Fibroblast of lung (primary cell): ENCODE data around the gene BIVM. TPM values are rescaled to one million over a fixed set of nuclear protein-coding genes. Genes with fewer than 3 reads are reported as not detected.

Source experiments
- DNase-seq, 2 donors: peaks; one replicate each; pipeline versions ENCODE4 v3.0.0 to v3.0.0-alpha.2; 2010; ENCODE audit warnings: low read depth in 2 of 2
- H2AFZ ChIP-seq: 2 replicates; pipeline ENCODE4 v1.5.1; 2012; ENCODE audit warnings: low read length, control low read depth, inconsistent platforms
- H3K27ac ChIP-seq: 2 replicates; pipeline ENCODE4 v1.5.1; 2011; ENCODE audit warnings: low read length, control low read depth; ENCODE audit not compliant: insufficient read depth
- H3K27me3 ChIP-seq: 2 replicates; pipeline ENCODE4 v1.5.1; 2011; ENCODE audit warnings: mild to moderate bottlenecking, low read length; ENCODE audit not compliant: control insufficient read depth, insufficient read depth
- H3K36me3 ChIP-seq: 2 replicates; pipeline ENCODE4 v1.5.1; 2011; ENCODE audit warnings: low read length; ENCODE audit not compliant: control insufficient read depth, insufficient read depth
- H3K4me1 ChIP-seq: 2 replicates; pipeline ENCODE4 v1.5.1; 2011; ENCODE audit warnings: low read length; ENCODE audit not compliant: control insufficient read depth, insufficient read depth; ENCODE audit errors: extremely low read depth
- H3K4me2 ChIP-seq: 2 replicates; pipeline ENCODE4 v1.5.1; 2011; ENCODE audit warnings: low read length, control low read depth; ENCODE audit not compliant: insufficient read depth; ENCODE audit errors: extremely low read depth
- H3K4me3 ChIP-seq, 4 experiments: fragments of 200-600 bp in 1 of 4; sonication (generic) in 1 of 4; replicated peaks in 1 of 4; 2 replicates each; pipeline ENCODE4 v1.5.1; 2011 to 2016; ENCODE audit warnings: low read length in 4 of 4, low read depth in 3 of 4, mild to moderate bottlenecking in 3 of 4, control low read depth in 2 of 4, inconsistent platforms in 1 of 4, mixed read lengths in 1 of 4; ENCODE audit not compliant: insufficient read depth in 1 of 4; ENCODE audit errors: control extremely low read depth in 1 of 4
- H3K79me2 ChIP-seq: 2 replicates; pipeline ENCODE4 v1.5.1; 2012; ENCODE audit warnings: mild to moderate bottlenecking, low read length, inconsistent platforms; ENCODE audit not compliant: control insufficient read depth, insufficient read depth
- H3K9ac ChIP-seq: 2 replicates; pipeline ENCODE4 v1.5.1; 2011; ENCODE audit warnings: mild to moderate bottlenecking, low read length, control low read depth; ENCODE audit not compliant: insufficient read depth
- H3K9me3 ChIP-seq: 2 replicates; pipeline ENCODE4 v1.5.1; 2012; ENCODE audit warnings: low read depth, low read length; ENCODE audit not compliant: control insufficient read depth, insufficient read depth
- H4K20me1 ChIP-seq: 2 replicates; pipeline ENCODE4 v1.5.1; 2011; ENCODE audit warnings: low read length; ENCODE audit not compliant: control insufficient read depth, insufficient read depth; ENCODE audit errors: extremely low read depth
- EZH2 ChIP-seq: IDR thresholded peaks from 2 replicates; pipeline ENCODE4 v1.5.1; 2012; ENCODE audit warnings: low read length, control low read depth, mild to moderate bottlenecking; ENCODE audit errors: missing control alignments
- polyA plus RNA-seq, 2 donors: library from polyadenylated mRNA; depleted of rRNA in 1 of 2; stranded (reverse) in 1 of 2; unstranded in 1 of 2; fragments of >200 nt; gene quantifications; 2 replicates each; pipeline ENCODE4 v1.2.1, GENCODE V29; 2011 to 2012; ENCODE audit warnings: missing spikeins in 1 of 2
- total RNA-seq: library from RNA; depleted of rRNA; stranded (reverse); fragments of >200 nt; gene quantifications from 2 replicates; pipeline ENCODE4 v1.2.1, GENCODE V29; 2014
- TF ChIP-seq, protein P1 (sequence below), 2 donors: IDR thresholded peaks in 1 of 2; conservative IDR thresholded peaks in 1 of 2; 1 replicate in 1 of 2; 2 replicates in 1 of 2; pipeline ENCODE4 v1.5.1; 2011 to 2012; ENCODE audit warnings: low read length in 2 of 2, control low read depth in 1 of 2, inconsistent platforms in 1 of 2, low read depth in 1 of 2, mild to moderate bottlenecking in 1 of 2

Gene BIVM
- total and polyA plus RNA-seq, 2 donors (not counting 1 experiment from before 2014, with no cell fraction given), result 22.3 to 22.4 TPM

DNA sequence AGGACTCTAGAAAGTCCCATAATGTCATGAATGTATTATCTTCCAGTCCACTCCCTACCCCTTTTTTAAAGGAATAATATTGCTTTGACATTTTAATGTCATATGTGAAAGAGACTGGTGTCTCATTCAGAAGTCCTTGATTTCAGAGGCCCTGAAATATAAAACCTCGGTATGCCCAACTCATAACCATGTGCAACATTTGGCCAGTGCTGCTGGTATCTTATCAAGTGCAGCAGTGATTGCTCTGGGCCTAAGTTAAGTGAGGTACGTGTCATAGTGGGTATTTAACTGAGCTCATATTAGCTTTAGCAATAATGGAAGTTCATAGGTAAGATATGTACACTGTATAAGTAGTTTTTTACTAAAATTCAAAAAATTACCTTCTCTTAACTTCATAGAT is 40.1 kb upstream of the BIVM start:
- no peak overlapping the region for H3K4me2 ChIP-seq

DNA sequence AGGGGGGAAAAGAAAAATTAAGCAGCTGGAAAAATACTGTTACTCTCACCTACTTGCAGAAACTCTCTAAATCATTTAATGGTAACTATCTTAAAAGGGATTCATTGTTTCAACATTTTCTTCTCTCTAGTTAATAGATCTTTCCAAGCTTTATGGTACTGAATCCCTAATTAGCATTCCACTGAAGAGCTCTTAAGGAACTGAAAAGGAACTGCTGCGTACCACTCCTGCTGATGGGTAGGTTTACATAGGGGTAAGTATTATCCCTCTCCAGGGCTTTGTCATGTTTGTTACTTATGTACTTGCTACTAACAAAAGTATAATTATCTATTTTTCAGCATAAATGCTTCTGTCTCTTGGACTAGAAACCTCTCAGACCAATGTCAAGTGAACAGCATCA is 37.8 kb upstream of the BIVM start:
- no peak overlapping the region for H3K4me3 ChIP-seq
- no peak overlapping the region for H2AFZ ChIP-seq
- no peaks in the 10 kb centered on the region for H3K27me3 ChIP-seq
- H3K36me3 ChIP-seq, result no peaks in the 10 kb centered on the region
- no peak overlapping the region for H3K4me2 ChIP-seq
- no peak for DNase-seq
- no peaks in the 10 kb centered on the region for H3K4me1 ChIP-seq
- no peaks in the 10 kb centered on the region for H3K79me2 ChIP-seq
- no peak overlapping the region for H3K27ac ChIP-seq
- no peaks in the 10 kb centered on the region for H4K20me1 ChIP-seq
- no peaks in the 10 kb centered on the region for H3K9me3 ChIP-seq
- no peak overlapping the region for H3K9ac ChIP-seq
- TF ChIP-seq, protein P1, sequence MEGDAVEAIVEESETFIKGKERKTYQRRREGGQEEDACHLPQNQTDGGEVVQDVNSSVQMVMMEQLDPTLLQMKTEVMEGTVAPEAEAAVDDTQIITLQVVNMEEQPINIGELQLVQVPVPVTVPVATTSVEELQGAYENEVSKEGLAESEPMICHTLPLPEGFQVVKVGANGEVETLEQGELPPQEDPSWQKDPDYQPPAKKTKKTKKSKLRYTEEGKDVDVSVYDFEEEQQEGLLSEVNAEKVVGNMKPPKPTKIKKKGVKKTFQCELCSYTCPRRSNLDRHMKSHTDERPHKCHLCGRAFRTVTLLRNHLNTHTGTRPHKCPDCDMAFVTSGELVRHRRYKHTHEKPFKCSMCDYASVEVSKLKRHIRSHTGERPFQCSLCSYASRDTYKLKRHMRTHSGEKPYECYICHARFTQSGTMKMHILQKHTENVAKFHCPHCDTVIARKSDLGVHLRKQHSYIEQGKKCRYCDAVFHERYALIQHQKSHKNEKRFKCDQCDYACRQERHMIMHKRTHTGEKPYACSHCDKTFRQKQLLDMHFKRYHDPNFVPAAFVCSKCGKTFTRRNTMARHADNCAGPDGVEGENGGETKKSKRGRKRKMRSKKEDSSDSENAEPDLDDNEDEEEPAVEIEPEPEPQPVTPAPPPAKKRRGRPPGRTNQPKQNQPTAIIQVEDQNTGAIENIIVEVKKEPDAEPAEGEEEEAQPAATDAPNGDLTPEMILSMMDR (conservative IDR thresholded peaks at IDR 0.05 in 1 of 2, IDR thresholded peaks at IDR 0.05 in 1 of 2; ENCODE audit: low read depth in 1 of 2, low read length in 2 of 2), result no peak
- no peak for TF ChIP-seq EZH2

More for the DNA sequence above, 40.1 kb upstream of the BIVM start:
- Histone ChIP-seq H4K20me1 (no peaks in the 10 kb centered on the region), H3K4me3 (no peak overlapping the region), H3K4me1 (no peaks in the 10 kb centered on the region), H2AFZ (no peak overlapping the region), H3K27me3 (no peaks in the 10 kb centered on the region), H3K79me2 (no peaks in the 10 kb centered on the region), H3K36me3 (no peaks in the 10 kb centered on the region), H3K27ac (no peak overlapping the region), H3K9ac (no peak overlapping the region), H3K9me3 (no peaks in the 10 kb centered on the region)
- DNase-seq, result no peak
- no peak for TF ChIP-seq EZH2
- TF ChIP-seq, protein P1 (conservative IDR thresholded peaks at IDR 0.05 in 1 of 2, IDR thresholded peaks at IDR 0.05 in 1 of 2; ENCODE audit: low read depth in 1 of 2, low read length in 2 of 2), result no peak

DNA sequence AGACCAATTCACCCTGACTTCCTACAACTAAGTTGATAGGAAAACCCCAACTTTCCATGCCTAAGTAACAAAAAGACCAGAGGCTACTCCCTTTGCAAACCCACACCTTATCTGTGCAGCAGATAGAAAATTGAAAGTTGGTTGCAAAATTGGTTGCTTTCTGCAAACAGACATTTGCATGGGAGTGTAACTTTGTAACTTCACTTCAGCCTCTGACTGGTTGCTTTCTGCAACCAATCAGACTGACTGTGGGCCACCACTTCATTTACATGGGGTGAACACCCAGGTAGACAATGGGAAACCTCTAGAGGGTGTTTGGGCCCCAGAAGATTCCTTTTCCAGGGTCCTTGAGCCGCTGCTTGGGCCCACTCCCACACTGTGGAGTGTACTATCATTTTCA is 35.2 kb upstream of the BIVM start:
- Histone ChIP-seq H2AFZ (no peak overlapping the region), H3K36me3 (no peaks in the 10 kb centered on the region), H3K27ac (no peak overlapping the region), H3K9me3 (no peaks in the 10 kb centered on the region), H3K79me2 (no peaks in the 10 kb centered on the region), H3K27me3 (no peaks in the 10 kb centered on the region), H4K20me1 (no peaks in the 10 kb centered on the region), H3K4me1 (no peaks in the 10 kb centered on the region), H3K4me2 (no peak overlapping the region), H3K4me3 (no peak overlapping the region), H3K9ac (no peak overlapping the region)
- no peak for TF ChIP-seq EZH2
- TF ChIP-seq, protein P1 (conservative IDR thresholded peaks at IDR 0.05 in 1 of 2, IDR thresholded peaks at IDR 0.05 in 1 of 2; ENCODE audit: low read depth in 1 of 2, low read length in 2 of 2), result no peak
- no peak for DNase-seq
